ENCODE data around the gene PRR32. TPM values are rescaled to one million over a fixed set of nuclear protein-coding genes. Genes with fewer than 3 reads are reported as not detected.

Gene PRR32
- total RNA-seq, 1 donor = not detected

- TF ChIP-seq CTCF (IDR thresholded peaks at IDR 0.05; ENCODE audit: insufficient read depth, low read length) = no peak
- no peak for DNase-seq (ENCODE audit: low read depth)
- no peak overlapping the region for H3K4me3 ChIP-seq (ENCODE audit: low read depth, low read length)
Measured at GRCh38 chrX:126824338-126825007, 4.9 kb downstream of the PRR32 start.

- no peak for TF ChIP-seq CTCF (IDR thresholded peaks at IDR 0.05; ENCODE audit: insufficient read depth, low read length)
- DNase-seq (ENCODE audit: low read depth) = no peak
- no peak overlapping the region for H3K4me3 ChIP-seq (ENCODE audit: low read depth, low read length)
Measured at GRCh38 chrX:126825566-126826193, 6.2 kb downstream of the PRR32 start.

GRCh38 chrX:126836186-126836585 lies 16.7 kb downstream of the PRR32 start:
- no peak for DNase-seq (ENCODE audit: low read depth)
- H3K4me3 ChIP-seq (ENCODE audit: low read depth, low read length) = no peak overlapping the region
- TF ChIP-seq CTCF (IDR thresholded peaks at IDR 0.05; ENCODE audit: insufficient read depth, low read length) = no peak

GRCh38 chrX:126847143-126847542 lies 27.6 kb downstream of the PRR32 start:
- DNase-seq (ENCODE audit: low read depth) = no peak

GRCh38 chrX:126855839-126856524 lies 36.5 kb downstream of the PRR32 start:
- no peak for TF ChIP-seq CTCF (IDR thresholded peaks at IDR 0.05; ENCODE audit: insufficient read depth, low read length)
- no peak overlapping the region for H3K4me3 ChIP-seq (ENCODE audit: low read depth, low read length)
- DNase-seq (ENCODE audit: low read depth) = no peak

More at GRCh38 chrX:126847143-126847542, 27.6 kb downstream of the PRR32 start:
- TF ChIP-seq CTCF (IDR thresholded peaks at IDR 0.05; ENCODE audit: insufficient read depth, low read length) = no peak
- H3K4me3 ChIP-seq (ENCODE audit: low read depth, low read length) = no peak overlapping the region

Measured in fibroblast of the aortic adventitia (primary cell).